Smooth muscle cell (in vitro differentiated cells): ENCODE results near the gene TOP1. TPM values are rescaled to one million over a fixed set of nuclear protein-coding genes. Genes with fewer than 3 reads are reported as not detected.
A peak's percentile ranks its signal among the peaks of the same experiment; 100 is the strongest.

Experiments used
- DNase-seq: peaks from one replicate; lab custom pipeline; 2025; ENCODE audit not compliant: unreplicated experiment; lab: John Stamatoyannopoulos, UW
- H2AFZ ChIP-seq: fragments of 200-600 bp; sonication (generic); 2 replicates; pipeline ENCODE4 v1.6.0; 2016; ENCODE audit warnings: antibody characterized with exemption, low read depth, mild to moderate bottlenecking
- H3F3A ChIP-seq: fragments of 200-600 bp; sonication (generic); 2 replicates; pipeline ENCODE4 v1.6.0; 2017; ENCODE audit warnings: antibody characterized with exemption, low read depth
- H3K27ac ChIP-seq: fragments of 200-600 bp; sonication (generic); 2 replicates; pipeline ENCODE4 v1.5.1; 2016; ENCODE audit warnings: low read depth, mild to moderate bottlenecking
- H3K27me3 ChIP-seq: fragments of 200-600 bp; sonication (generic); 2 replicates; pipeline ENCODE4 v1.6.1; 2016; ENCODE audit warnings: low read depth, mild to moderate bottlenecking
- H3K36me3 ChIP-seq: fragments of 200-600 bp; sonication (generic); 2 replicates; pipeline ENCODE4 v1.5.1; 2016; ENCODE audit warnings: low read depth
- H3K4me1 ChIP-seq: fragments of 200-600 bp; sonication (generic); 2 replicates; pipeline ENCODE4 v1.5.1; 2016; ENCODE audit warnings: low read depth
- H3K4me2 ChIP-seq: fragments of 200-600 bp; sonication (generic); 2 replicates; pipeline ENCODE4 v1.6.0; 2016; ENCODE audit warnings: mild to moderate bottlenecking
- H3K4me3 ChIP-seq: fragments of 200-600 bp; sonication (generic); 2 replicates; pipeline ENCODE4 v1.5.1; 2016; ENCODE audit warnings: mild to moderate bottlenecking
- H3K79me2 ChIP-seq: fragments of 200-600 bp; sonication (generic); 2 replicates; pipeline ENCODE4 v1.6.0; 2016; ENCODE audit warnings: low read depth, mild to moderate bottlenecking
- H3K9ac ChIP-seq: fragments of 200-600 bp; sonication (generic); 2 replicates; pipeline ENCODE4 v1.6.0; 2016; ENCODE audit warnings: low read depth
- H3K9me3 ChIP-seq: fragments of 200-600 bp; sonication (generic); replicated peaks from 2 replicates; pipeline ENCODE4 v1.5.1; 2016; ENCODE audit warnings: low read depth
- H4K20me1 ChIP-seq: fragments of 200-600 bp; sonication (generic); 2 replicates; pipeline ENCODE4 v1.6.0; 2016; ENCODE audit warnings: low read depth
- WGBS: methylation state at CpG from one replicate; pipeline ENCODE4 v1.1.7; 2016; ENCODE audit warnings: low lambda C conversion rate; 5-methylcytosine and 5-hydroxymethylcytosine counted together
- polyA plus RNA-seq: library from polyadenylated mRNA; unstranded; fragments of >200 nt; fragmentation: Nextera tagmentation; extraction: Ambion mirVana; gene quantifications from 2 replicates; pipeline ENCODE4 v1.2.1, GENCODE V29; 2016
- total RNA-seq: library from RNA; depleted of rRNA; stranded (reverse); fragments of >200 nt; gene quantifications from 2 replicates; pipeline ENCODE4 v1.2.3, GENCODE V29; 2014
- TF ChIP-seq, protein P1 (sequence below): fragments of 200-600 bp; sonication (generic); IDR thresholded peaks from 2 replicates; pipeline ENCODE4 v1.5.1; 2017; ENCODE audit warnings: borderline replicate concordance, mild to moderate bottlenecking, antibody characterized with exemption; ENCODE audit not compliant: insufficient read depth, poor library complexity, severe bottlenecking

TOP1 gene
- total and polyA plus RNA-seq, 2 experiments from 2014 or later = 17.0 to 28.6 TPM

DNA sequence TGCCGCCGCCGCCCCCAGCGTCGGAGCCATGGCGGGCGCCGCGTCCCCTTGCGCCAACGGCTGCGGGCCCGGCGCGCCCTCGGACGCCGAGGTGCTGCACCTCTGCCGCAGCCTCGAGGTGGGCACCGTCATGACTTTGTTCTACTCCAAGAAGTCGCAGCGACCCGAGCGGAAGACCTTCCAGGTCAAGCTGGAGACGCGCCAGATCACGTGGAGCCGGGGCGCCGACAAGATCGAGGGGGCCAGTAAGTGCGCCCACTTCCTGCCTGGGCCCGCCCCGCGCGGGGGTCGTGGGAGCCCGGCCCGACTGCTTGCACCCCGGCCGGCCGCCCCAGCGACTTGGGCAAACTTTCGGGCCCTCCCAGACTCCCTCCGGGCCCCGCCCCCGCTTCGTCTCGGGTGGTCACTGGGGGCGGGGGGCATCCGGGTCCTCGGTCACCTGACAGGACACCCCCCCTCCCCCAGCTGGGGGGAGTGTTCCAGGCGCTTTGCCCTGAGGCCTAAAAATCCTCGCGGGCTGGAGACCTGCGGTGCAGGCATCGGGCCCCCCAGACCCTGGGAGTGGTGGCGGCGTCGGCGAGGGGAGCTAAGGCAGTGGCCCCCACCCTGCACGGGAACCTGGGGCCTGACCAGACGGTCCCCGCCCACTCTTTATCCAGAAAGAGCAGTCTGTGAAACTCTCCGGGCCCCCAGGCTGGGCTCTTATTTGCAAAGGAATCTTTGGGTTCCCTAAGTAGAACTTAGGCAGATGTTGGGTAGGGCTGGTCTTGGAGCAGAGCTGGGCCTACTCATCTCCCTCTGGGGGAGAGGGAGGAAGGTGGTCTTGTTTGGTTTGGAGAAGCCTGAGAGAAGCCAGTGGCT lies 109.2 kb downstream of the TOP1 start:
- Histone ChIP-seq H3K4me2 (peak overlapping the region; percentile 91), H3K4me1 (peaks cover 16% of the 10 kb centered on the region), H3F3A (peaks cover 7% of the 10 kb centered on the region), H4K20me1 (peaks cover 49% of the 10 kb centered on the region), H2AFZ (no peak overlapping the region), H3K9me3 (no peaks in the 10 kb centered on the region), H3K27ac (peak overlapping the region; percentile 74), H3K79me2 (peaks cover 54% of the 10 kb centered on the region), H3K9ac (peak overlapping the region; percentile 89), H3K27me3 (no peaks in the 10 kb centered on the region), H3K36me3 (no peaks in the 10 kb centered on the region), H3K4me3 (peak overlapping the region; percentile 96)
- peak; percentile 72 for DNase-seq
- WGBS = 1% methylated on average over 50 of the region's 66 CpGs
- TF ChIP-seq, protein P1, sequence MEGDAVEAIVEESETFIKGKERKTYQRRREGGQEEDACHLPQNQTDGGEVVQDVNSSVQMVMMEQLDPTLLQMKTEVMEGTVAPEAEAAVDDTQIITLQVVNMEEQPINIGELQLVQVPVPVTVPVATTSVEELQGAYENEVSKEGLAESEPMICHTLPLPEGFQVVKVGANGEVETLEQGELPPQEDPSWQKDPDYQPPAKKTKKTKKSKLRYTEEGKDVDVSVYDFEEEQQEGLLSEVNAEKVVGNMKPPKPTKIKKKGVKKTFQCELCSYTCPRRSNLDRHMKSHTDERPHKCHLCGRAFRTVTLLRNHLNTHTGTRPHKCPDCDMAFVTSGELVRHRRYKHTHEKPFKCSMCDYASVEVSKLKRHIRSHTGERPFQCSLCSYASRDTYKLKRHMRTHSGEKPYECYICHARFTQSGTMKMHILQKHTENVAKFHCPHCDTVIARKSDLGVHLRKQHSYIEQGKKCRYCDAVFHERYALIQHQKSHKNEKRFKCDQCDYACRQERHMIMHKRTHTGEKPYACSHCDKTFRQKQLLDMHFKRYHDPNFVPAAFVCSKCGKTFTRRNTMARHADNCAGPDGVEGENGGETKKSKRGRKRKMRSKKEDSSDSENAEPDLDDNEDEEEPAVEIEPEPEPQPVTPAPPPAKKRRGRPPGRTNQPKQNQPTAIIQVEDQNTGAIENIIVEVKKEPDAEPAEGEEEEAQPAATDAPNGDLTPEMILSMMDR = no peak

DNA sequence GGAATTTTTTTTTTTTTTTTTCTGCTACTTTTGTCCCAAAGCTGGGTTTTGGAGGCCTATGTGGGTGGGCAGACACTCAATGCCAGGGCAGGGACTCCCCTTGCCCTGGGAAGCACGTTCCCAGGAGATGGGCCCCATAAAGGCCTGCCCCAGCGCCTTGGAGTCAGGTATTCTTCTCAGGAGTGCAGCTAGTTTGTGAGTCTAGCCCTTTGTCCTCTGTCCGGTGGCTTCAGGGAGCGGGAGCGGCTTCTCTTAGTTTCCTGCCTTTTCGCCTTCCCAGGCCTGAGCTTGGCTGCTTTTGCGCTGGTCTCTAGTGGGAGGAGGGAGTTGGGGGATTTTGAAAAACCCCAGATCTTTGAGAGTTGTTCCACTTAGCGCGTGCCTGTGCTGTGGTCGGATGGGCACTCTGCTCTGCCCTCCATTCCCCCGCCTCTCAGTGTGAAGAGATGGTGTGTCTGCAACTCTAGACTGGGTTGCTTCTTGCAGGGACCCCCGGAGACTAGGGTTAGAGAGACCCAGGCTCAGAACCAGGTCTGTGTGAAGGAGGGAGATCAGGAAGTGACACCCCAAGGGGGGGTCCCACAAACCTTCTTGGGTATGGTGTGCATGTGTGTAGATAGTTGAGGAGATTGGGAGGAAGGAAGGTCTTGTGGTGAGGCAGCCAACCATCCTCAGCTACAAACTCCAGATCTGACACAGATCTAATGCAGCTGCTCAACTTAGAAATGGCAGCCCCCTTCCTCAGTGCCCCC lies 110.0 kb downstream of the TOP1 start:
- Histone ChIP-seq H4K20me1 (peaks cover 57% of the 10 kb centered on the region), H3K36me3 (no peaks in the 10 kb centered on the region), H2AFZ (no peak overlapping the region), H3K4me2 (peak overlapping the region; percentile 91), H3K9ac (peak overlapping the region; percentile 89), H3K4me1 (peaks cover 16% of the 10 kb centered on the region), H3F3A (peaks cover 7% of the 10 kb centered on the region), H3K27me3 (no peaks in the 10 kb centered on the region), H3K79me2 (peaks cover 62% of the 10 kb centered on the region), H3K4me3 (peak overlapping the region; percentile 96), H3K9me3 (no peaks in the 10 kb centered on the region), H3K27ac (peak overlapping the region; percentile 74)
- TF ChIP-seq, protein P1 = no peak
- WGBS = 14% methylated on average over 12 of the region's 12 CpGs
- DNase-seq = peak; percentile 28

DNA sequence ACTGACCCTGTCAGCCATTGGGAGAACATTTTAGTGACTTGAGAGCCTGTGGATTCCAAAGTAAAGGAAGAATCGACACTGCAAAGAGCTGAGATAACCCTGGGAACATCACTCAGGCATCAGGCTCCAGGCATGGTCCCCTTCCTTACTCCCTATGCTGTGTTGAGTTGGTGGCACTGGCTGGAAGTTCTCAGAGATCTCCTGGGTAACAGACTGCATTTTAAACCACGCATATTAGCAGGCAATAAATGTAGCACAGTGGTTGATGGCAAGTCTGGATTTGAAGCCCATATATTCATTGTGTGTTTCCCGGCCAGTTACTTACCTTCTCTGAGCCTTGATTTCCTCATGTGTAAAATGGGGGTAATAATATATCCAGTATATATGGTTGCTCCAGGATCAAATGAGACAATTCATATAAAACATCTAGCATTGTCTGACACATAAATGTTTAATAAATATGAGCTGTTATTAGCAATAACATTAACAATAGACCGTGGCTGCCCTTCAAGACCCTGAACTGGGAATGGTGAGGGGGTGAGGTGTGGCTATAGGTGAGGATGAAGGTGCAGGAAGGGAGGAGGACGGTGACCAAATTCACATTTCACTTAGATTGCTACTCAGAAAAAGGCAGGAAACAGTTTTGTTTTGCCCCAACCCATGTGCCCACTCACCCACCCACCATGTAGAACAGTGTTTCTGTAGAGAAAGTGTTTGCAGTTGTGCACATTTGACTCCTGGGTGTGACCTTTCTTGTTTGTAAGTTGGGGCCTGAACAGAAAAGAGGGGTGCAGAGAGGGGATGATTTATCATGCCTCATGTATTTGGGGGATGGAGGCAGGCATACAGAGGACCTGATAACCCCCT lies 110.8 kb downstream of the TOP1 start:
- Histone ChIP-seq H3K4me2 (peak overlapping the region; percentile 91), H3K4me1 (peaks cover 16% of the 10 kb centered on the region), H3K4me3 (peak overlapping the region; percentile 96), H3K9me3 (no peaks in the 10 kb centered on the region), H3K27me3 (no peaks in the 10 kb centered on the region), H4K20me1 (peaks cover 65% of the 10 kb centered on the region), H3F3A (peaks cover 7% of the 10 kb centered on the region), H2AFZ (no peak overlapping the region), H3K9ac (no peak overlapping the region), H3K36me3 (no peaks in the 10 kb centered on the region), H3K27ac (peak overlapping the region; percentile 74), H3K79me2 (peaks cover 71% of the 10 kb centered on the region)
- no peak for DNase-seq
- TF ChIP-seq, protein P1 = no peak
- WGBS = 79% methylated on average over 5 of the region's 5 CpGs
